SK-N-SH (cell line): ENCODE measurements around the gene DISP2. TPM values are rescaled to one million over a fixed set of nuclear protein-coding genes. Genes with fewer than 3 reads are reported as not detected.

Experiments used
- CTCF ChIA-PET: fragments of 300-600, 350-600 bp; formaldehyde crosslinking; extraction: SDS; loops from one replicate; lab custom pipeline; 2021; lab: Yijun Ruan, JAX
- POLR2A ChIA-PET: fragments of 350-600 bp; sonication (Branson Sonifier 250); formaldehyde crosslinking; extraction: SDS; loops from one replicate; lab custom pipeline; 2020; ENCODE audit warnings: antibody characterized with exemption, inconsistent platforms; lab: Yijun Ruan, JAX
- DNase-seq: peaks from one replicate; pipeline ENCODE4 v3.0.0; 2012
- H2AFZ ChIP-seq: fragments of 200-600 bp; sonication (generic); 2 replicates; pipeline ENCODE4 v1.8.1; 2016; ENCODE audit warnings: antibody characterized with exemption, mild to moderate bottlenecking, low read depth
- H3F3A ChIP-seq: fragments of 200-600 bp; sonication (generic); replicated peaks from 2 replicates; pipeline ENCODE3; 2016; ENCODE audit warnings: antibody characterized with exemption, mild to moderate bottlenecking; ENCODE audit not compliant: insufficient read depth
- H3K27ac ChIP-seq, 2 experiments: fragments of 200-500 bp in 1 of 2; fragments of 200-600 bp in 1 of 2; sonication (Bioruptor generic) in 1 of 2; sonication (generic), shearing (Covaris generic) in 1 of 2; 2 replicates each; pipeline versions ENCODE4 v1.5.1 to v1.6.1; 2014 to 2016; ENCODE audit warnings: low read depth in 2 of 2, inconsistent platforms in 1 of 2, low read length in 1 of 2, mild to moderate bottlenecking in 1 of 2, mixed read lengths in 1 of 2
- H3K27me3 ChIP-seq: fragments of 200-600 bp; sonication (generic), shearing (Covaris generic); 2 replicates; pipeline ENCODE4 v1.6.1; 2016; ENCODE audit warnings: mixed run types; ENCODE audit not compliant: insufficient read depth
- H3K36me3 ChIP-seq, 2 experiments: fragments of 200-500 bp in 1 of 2; fragments of 200-600 bp in 1 of 2; sonication (Bioruptor generic) in 1 of 2; sonication (generic) in 1 of 2; replicated peaks in 1 of 2; 2 replicates each; pipeline versions ENCODE3 to v1.5.1; 2014 to 2016; ENCODE audit warnings: low read length in 1 of 2, mild to moderate bottlenecking in 1 of 2; ENCODE audit not compliant: insufficient read depth in 2 of 2, control insufficient read depth in 1 of 2
- H3K4me1 ChIP-seq, 2 experiments: fragments of 200-500 bp in 1 of 2; fragments of 200-600 bp in 1 of 2; sonication (Bioruptor generic) in 1 of 2; sonication (generic), shearing (Covaris generic) in 1 of 2; 2 replicates each; pipeline versions ENCODE4 v1.5.1 to v1.6.1; 2014 to 2016; ENCODE audit warnings: low read depth in 1 of 2, low read length in 1 of 2, mixed run types in 1 of 2; ENCODE audit not compliant: insufficient read depth in 2 of 2, control insufficient read depth in 1 of 2
- H3K4me2 ChIP-seq: fragments of 200-600 bp; sonication (generic), shearing (Covaris generic); 2 replicates; pipeline ENCODE4 v1.6.1; 2017; ENCODE audit warnings: mixed run types
- H3K4me3 ChIP-seq, 2 experiments: fragments of 200-500 bp in 1 of 2; fragments of 200-600 bp in 1 of 2; sonication (Bioruptor generic) in 1 of 2; sonication (generic), shearing (Covaris generic) in 1 of 2; 2 replicates each; pipeline versions ENCODE4 v1.5.1 to v1.8.1; 2014 to 2016; ENCODE audit warnings: low read depth in 2 of 2, inconsistent platforms in 1 of 2, low read length in 1 of 2, mild to moderate bottlenecking in 1 of 2, mixed read lengths in 1 of 2, moderate library complexity in 1 of 2
- H3K79me2 ChIP-seq: fragments of 200-600 bp; sonication (generic); 2 replicates; pipeline ENCODE4 v1.8.1; 2017; ENCODE audit warnings: mild to moderate bottlenecking; ENCODE audit not compliant: insufficient read depth
- H3K9ac ChIP-seq: fragments of 200-600 bp; sonication (generic); 2 replicates; pipeline ENCODE4 v1.6.1; 2017; ENCODE audit warnings: mixed run types
- H3K9me2 ChIP-seq: fragments of 200-600 bp; sonication (generic); 2 replicates; pipeline ENCODE4 v1.6.1; 2017; ENCODE audit warnings: mixed run types
- H3K9me3 ChIP-seq: fragments of 200-600 bp; sonication (generic); 2 replicates; pipeline ENCODE4 v1.6.1; 2017; ENCODE audit warnings: mixed run types, mild to moderate bottlenecking, moderate library complexity
- H4K20me1 ChIP-seq: fragments of 200-600 bp; sonication (generic); 2 replicates; pipeline ENCODE4 v1.6.1; 2017; ENCODE audit warnings: mild to moderate bottlenecking, mixed run types; ENCODE audit not compliant: insufficient read depth
- ELF1 ChIP-seq: IDR thresholded peaks from 2 replicates; pipeline ENCODE4 v1.4.0; 2012
- EZH2phosphoT487 ChIP-seq: fragments of 200-600 bp; sonication (generic); IDR thresholded peaks from 2 replicates; pipeline ENCODE4 v1.6.1; 2017; ENCODE audit warnings: low read depth, mixed run types, mild to moderate bottlenecking, antibody characterized with exemption, moderate library complexity, borderline replicate concordance
- FOXM1 ChIP-seq: IDR thresholded peaks from 2 replicates; pipeline ENCODE4 v1.4.0; 2012; ENCODE audit warnings: low read depth, mild to moderate bottlenecking
- JUND ChIP-seq: IDR thresholded peaks from 2 replicates; pipeline ENCODE4 v1.4.0; 2012
- MAX ChIP-seq: IDR thresholded peaks from 2 replicates; pipeline ENCODE4 v1.4.0; 2012; ENCODE audit warnings: low read depth
- MEF2A ChIP-seq: IDR thresholded peaks from 2 replicates; pipeline ENCODE4 v1.4.0; 2012; ENCODE audit warnings: low read depth, borderline replicate concordance
- NFIC ChIP-seq: IDR thresholded peaks from 2 replicates; pipeline ENCODE4 v1.4.0; 2012; ENCODE audit warnings: borderline replicate concordance
- NRF1 ChIP-seq: IDR thresholded peaks from 2 replicates; pipeline ENCODE4 v1.6.1; 2012; ENCODE audit warnings: low read depth, mild to moderate bottlenecking, low read length
- RCOR1 ChIP-seq: fragments of 150-350 bp; IDR thresholded peaks from 2 replicates; pipeline ENCODE4 v1.6.1; 2017; ENCODE audit warnings: antibody characterized with exemption, low read length
- RXRA ChIP-seq: IDR thresholded peaks from 2 replicates; pipeline ENCODE4 v1.4.0; 2012; ENCODE audit warnings: low read depth, mild to moderate bottlenecking, borderline replicate concordance
- SIN3A ChIP-seq: IDR thresholded peaks from 2 replicates; pipeline ENCODE4 v1.6.1; 2012; ENCODE audit warnings: low read depth, mild to moderate bottlenecking, low read length, moderate library complexity, borderline replicate concordance
- SMC3 ChIP-seq: IDR thresholded peaks from 2 replicates; pipeline ENCODE4 v1.6.1; 2012; ENCODE audit warnings: low read depth, low read length, improper control_type of control experiment
- TAF1 ChIP-seq: IDR thresholded peaks from 2 replicates; pipeline ENCODE4 v1.6.1; 2012; ENCODE audit warnings: low read depth, mild to moderate bottlenecking, low read length, moderate library complexity, borderline replicate concordance
- TCF12 ChIP-seq: IDR thresholded peaks from 2 replicates; pipeline ENCODE4 v1.4.0; 2012
- WGBS: methylation state at CpG from one replicate; pipeline ENCODE4 v1.1.6; 2017; ENCODE audit warnings: low lambda C conversion rate; 5-methylcytosine and 5-hydroxymethylcytosine counted together
- polyA plus RNA-seq, 3 experiments: library from polyadenylated mRNA; depleted of rRNA; stranded (reverse); fragments of >200 nt; gene quantifications; 2 replicates each; pipeline ENCODE4 v1.2.3, GENCODE V29; 2012
- TF ChIP-seq, protein P1 (sequence below): IDR thresholded peaks from 2 replicates; pipeline ENCODE4 v1.6.1; 2012; ENCODE audit warnings: mild to moderate bottlenecking, low read depth, low read length, moderate library complexity
- TF ChIP-seq, protein P2 (sequence below): IDR thresholded peaks from 2 replicates; pipeline ENCODE4; 2012
- TF ChIP-seq, protein P3 (sequence below): fragments of 200-600 bp; sonication (generic); IDR thresholded peaks from 2 replicates; pipeline ENCODE4 v1.6.1; 2017; ENCODE audit warnings: antibody characterized with exemption, mild to moderate bottlenecking, moderate library complexity
- TF ChIP-seq, protein P4 (sequence below): fragments of 150-350 bp; IDR thresholded peaks from 2 replicates; pipeline ENCODE4 v1.6.1; 2017; ENCODE audit warnings: antibody characterized with exemption, low read length, low read depth, borderline replicate concordance

Gene DISP2
- polyA plus RNA-seq, 1 of the 3 experiments (the other 2 are of a cell fraction) = 0.12 TPM

DNA sequence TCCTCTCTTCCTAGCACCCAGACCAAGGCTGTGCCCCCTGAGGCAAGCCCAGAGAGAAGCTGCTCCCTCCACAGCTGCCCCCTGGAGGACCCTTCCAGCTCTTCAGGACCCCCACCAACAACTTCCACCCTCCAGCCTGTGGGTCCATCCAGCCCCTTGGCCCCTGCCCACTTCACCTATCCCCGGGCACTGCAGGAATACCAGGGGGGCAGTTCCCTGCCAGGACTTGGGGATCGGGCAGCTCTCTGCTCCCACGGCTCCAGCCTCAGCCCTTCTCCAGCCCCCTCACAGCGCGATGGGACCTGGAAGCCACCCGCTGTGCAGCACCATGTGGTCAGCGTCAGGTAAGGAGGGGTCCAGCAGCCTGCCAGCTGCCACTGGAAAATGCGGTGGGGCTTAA lies 5.6 kb downstream of the DISP2 start (continued):
- TF ChIP-seq, protein P1, sequence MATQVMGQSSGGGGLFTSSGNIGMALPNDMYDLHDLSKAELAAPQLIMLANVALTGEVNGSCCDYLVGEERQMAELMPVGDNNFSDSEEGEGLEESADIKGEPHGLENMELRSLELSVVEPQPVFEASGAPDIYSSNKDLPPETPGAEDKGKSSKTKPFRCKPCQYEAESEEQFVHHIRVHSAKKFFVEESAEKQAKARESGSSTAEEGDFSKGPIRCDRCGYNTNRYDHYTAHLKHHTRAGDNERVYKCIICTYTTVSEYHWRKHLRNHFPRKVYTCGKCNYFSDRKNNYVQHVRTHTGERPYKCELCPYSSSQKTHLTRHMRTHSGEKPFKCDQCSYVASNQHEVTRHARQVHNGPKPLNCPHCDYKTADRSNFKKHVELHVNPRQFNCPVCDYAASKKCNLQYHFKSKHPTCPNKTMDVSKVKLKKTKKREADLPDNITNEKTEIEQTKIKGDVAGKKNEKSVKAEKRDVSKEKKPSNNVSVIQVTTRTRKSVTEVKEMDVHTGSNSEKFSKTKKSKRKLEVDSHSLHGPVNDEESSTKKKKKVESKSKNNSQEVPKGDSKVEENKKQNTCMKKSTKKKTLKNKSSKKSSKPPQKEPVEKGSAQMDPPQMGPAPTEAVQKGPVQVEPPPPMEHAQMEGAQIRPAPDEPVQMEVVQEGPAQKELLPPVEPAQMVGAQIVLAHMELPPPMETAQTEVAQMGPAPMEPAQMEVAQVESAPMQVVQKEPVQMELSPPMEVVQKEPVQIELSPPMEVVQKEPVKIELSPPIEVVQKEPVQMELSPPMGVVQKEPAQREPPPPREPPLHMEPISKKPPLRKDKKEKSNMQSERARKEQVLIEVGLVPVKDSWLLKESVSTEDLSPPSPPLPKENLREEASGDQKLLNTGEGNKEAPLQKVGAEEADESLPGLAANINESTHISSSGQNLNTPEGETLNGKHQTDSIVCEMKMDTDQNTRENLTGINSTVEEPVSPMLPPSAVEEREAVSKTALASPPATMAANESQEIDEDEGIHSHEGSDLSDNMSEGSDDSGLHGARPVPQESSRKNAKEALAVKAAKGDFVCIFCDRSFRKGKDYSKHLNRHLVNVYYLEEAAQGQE = no peak
- no peak for TF ChIP-seq MEF2A
- no peak for TF ChIP-seq JUND
- no peak for TF ChIP-seq EZH2phosphoT487
- TF ChIP-seq, all 33 proteins: peak for 0

- Histone ChIP-seq H3F3A (no peaks in the 10 kb centered on the region), H3K27ac (no peak overlapping the region), H2AFZ (no peak overlapping the region), H3K9me2 (no peaks in the 10 kb centered on the region), H3K36me3 (no peaks in the 10 kb centered on the region), H3K27me3 (0 out of 2 replicates have a peak, but pooled peaks cover 11% of the 10 kb centered on the region), H3K9me3 (no peaks in the 10 kb centered on the region), H3K9ac (no peak overlapping the region), H3K4me3 (no peak overlapping the region), H3K79me2 (no peaks in the 10 kb centered on the region), H3K4me2 (no peak overlapping the region), H3K4me1 (peaks cover 0 to 19% of the 10 kb centered on the region in 2 experiments; a peak in 1 of 4 replicates), H4K20me1 (no peaks in the 10 kb centered on the region)
- CTCF ChIA-PET = interaction anchor here (1.1 to 70.6 kb wide), 3 partner anchors 10 to 50 kb away, joined by 3 to 2194 read pairs (median 4); partner anchors contain the start of genes ANKRD63, CCDC9B, INAFM2 and PLCB2
- TF ChIP-seq RCOR1 (no peak), NRF1 (no peak), RXRA (no peak), EZH2phosphoT487 (no peak), TAF1 (no peak), NFIC (no peak), SMC3 (no peak), MEF2A (no peak), FOXM1 (no peak), TCF12 (no peak), MAX (no peak), ELF1 (no peak), SIN3A (no peak)
- TF ChIP-seq, protein P2, sequence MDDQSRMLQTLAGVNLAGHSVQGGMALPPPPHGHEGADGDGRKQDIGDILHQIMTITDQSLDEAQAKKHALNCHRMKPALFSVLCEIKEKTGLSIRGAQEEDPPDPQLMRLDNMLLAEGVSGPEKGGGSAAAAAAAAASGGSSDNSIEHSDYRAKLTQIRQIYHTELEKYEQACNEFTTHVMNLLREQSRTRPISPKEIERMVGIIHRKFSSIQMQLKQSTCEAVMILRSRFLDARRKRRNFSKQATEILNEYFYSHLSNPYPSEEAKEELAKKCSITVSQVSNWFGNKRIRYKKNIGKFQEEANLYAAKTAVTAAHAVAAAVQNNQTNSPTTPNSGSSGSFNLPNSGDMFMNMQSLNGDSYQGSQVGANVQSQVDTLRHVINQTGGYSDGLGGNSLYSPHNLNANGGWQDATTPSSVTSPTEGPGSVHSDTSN = no peak
- TF ChIP-seq, protein P3, sequence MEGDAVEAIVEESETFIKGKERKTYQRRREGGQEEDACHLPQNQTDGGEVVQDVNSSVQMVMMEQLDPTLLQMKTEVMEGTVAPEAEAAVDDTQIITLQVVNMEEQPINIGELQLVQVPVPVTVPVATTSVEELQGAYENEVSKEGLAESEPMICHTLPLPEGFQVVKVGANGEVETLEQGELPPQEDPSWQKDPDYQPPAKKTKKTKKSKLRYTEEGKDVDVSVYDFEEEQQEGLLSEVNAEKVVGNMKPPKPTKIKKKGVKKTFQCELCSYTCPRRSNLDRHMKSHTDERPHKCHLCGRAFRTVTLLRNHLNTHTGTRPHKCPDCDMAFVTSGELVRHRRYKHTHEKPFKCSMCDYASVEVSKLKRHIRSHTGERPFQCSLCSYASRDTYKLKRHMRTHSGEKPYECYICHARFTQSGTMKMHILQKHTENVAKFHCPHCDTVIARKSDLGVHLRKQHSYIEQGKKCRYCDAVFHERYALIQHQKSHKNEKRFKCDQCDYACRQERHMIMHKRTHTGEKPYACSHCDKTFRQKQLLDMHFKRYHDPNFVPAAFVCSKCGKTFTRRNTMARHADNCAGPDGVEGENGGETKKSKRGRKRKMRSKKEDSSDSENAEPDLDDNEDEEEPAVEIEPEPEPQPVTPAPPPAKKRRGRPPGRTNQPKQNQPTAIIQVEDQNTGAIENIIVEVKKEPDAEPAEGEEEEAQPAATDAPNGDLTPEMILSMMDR = no peak
- TF ChIP-seq, protein P1 = no peak
- TF ChIP-seq, protein P4, sequence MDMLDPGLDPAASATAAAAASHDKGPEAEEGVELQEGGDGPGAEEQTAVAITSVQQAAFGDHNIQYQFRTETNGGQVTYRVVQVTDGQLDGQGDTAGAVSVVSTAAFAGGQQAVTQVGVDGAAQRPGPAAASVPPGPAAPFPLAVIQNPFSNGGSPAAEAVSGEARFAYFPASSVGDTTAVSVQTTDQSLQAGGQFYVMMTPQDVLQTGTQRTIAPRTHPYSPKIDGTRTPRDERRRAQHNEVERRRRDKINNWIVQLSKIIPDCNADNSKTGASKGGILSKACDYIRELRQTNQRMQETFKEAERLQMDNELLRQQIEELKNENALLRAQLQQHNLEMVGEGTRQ = no peak
- POLR2A ChIA-PET = no interaction called here
- WGBS = 42% methylated on average over 2 of the region's 6 CpGs
- no peak for DNase-seq
Observed at GRCh38 chr15:40364251-40364650, 6.2 kb downstream of the DISP2 start.
